Measurements from ENCODE around the gene COL8A1.

GRCh38 chr3:99651531-99651930 lies 13.1 kb downstream of the COL8A1 start:
- no peak for TF ChIP-seq POLR2AphosphoS5 (IDR thresholded peaks at IDR 0.05)
- TF ChIP-seq CTCF (IDR thresholded peaks at IDR 0.05): no peak

All from prostate gland (tissue), 2 donors.